Neural cell (in vitro differentiated cells): ENCODE results near the gene CEP128. TPM values are rescaled to one million over a fixed set of nuclear protein-coding genes. Genes with fewer than 3 reads are reported as not detected.
"Not testable (repeated sequence)": the region's sequence is repeated elsewhere in the genome, so short reads cannot be mapped to it uniquely, and the experiment has no call there.

Experiments
- H2AFZ ChIP-seq: fragments of 200-600, 300-800 bp; sonication (generic), shearing (Covaris generic); 2 replicates; pipeline ENCODE4 v1.6.0; 2014; ENCODE audit warnings: low read depth, mild to moderate bottlenecking, antibody characterized with exemption, low read length, moderate library complexity
- H3F3A ChIP-seq: fragments of 200-600 bp; shearing (Covaris generic); 2 replicates; pipeline ENCODE4 v1.6.1; 2016; ENCODE audit warnings: mild to moderate bottlenecking, moderate library complexity, mixed read lengths, antibody characterized with exemption, low read length; ENCODE audit not compliant: insufficient read depth, poor library complexity, severe bottlenecking
- H3K27ac ChIP-seq: fragments of 200-600, 300-800 bp; sonication (generic), shearing (Covaris generic); 2 replicates; pipeline ENCODE4 v1.5.1; 2014; ENCODE audit warnings: mild to moderate bottlenecking, low read length, moderate library complexity
- H3K27me3 ChIP-seq: fragments of 300-800, 200-600 bp; sonication (generic), shearing (Covaris generic); 2 replicates; pipeline ENCODE4 v1.6.0; 2014; ENCODE audit warnings: mild to moderate bottlenecking, low read depth, low read length, moderate library complexity; ENCODE audit not compliant: insufficient read depth
- H3K36me3 ChIP-seq: fragments of 300-800, 200-600 bp; sonication (generic), shearing (Covaris generic); 2 replicates; pipeline ENCODE4 v1.5.1; 2014; ENCODE audit warnings: mild to moderate bottlenecking, antibody characterized with exemption, low read length, moderate library complexity; ENCODE audit not compliant: insufficient read depth
- H3K4me2 ChIP-seq: fragments of 300-800, 200-600 bp; sonication (generic), shearing (Covaris generic); 2 replicates; pipeline ENCODE4 v1.6.0; 2014; ENCODE audit warnings: mild to moderate bottlenecking, low read length
- H3K4me3 ChIP-seq: fragments of 300-800, 200-600 bp; sonication (generic), shearing (Covaris generic); 2 replicates; pipeline ENCODE4 v1.5.1; 2014; ENCODE audit warnings: mild to moderate bottlenecking, low read length, moderate library complexity
- H3K79me2 ChIP-seq: fragments of 200-600 bp; shearing (Covaris generic); replicated peaks from 2 replicates; pipeline ENCODE4 v1.6.0; 2014; ENCODE audit warnings: mild to moderate bottlenecking, low read length, moderate library complexity; ENCODE audit not compliant: insufficient read depth
- H3K9ac ChIP-seq: fragments of 300-800, 200-600 bp; sonication (generic), shearing (Covaris generic); 2 replicates; pipeline ENCODE4 v1.6.1; 2016; ENCODE audit warnings: mild to moderate bottlenecking, low read length, mixed read lengths
- H3K9me2 ChIP-seq: fragments of 200-600 bp; shearing (Covaris generic); 2 replicates; pipeline ENCODE4 v1.6.1; 2016; ENCODE audit warnings: mild to moderate bottlenecking, low read length, mixed read lengths; ENCODE audit not compliant: insufficient read depth
- H3K9me3 ChIP-seq: fragments of 200-600, 300-800 bp; sonication (generic), shearing (Covaris generic); 2 replicates; pipeline ENCODE4 v1.6.1; 2016; ENCODE audit warnings: mild to moderate bottlenecking, mixed run types, low read length, moderate library complexity, mixed read lengths
- H4K20me1 ChIP-seq: fragments of 200-600 bp; shearing (Covaris generic); 2 replicates; pipeline ENCODE4 v1.6.1; 2016; ENCODE audit warnings: mild to moderate bottlenecking, mixed run types; ENCODE audit not compliant: insufficient read depth
- EP300 ChIP-seq: fragments of 450-650 bp; conservative IDR thresholded peaks from 2 replicates; pipeline ENCODE4 v1.6.1; 2014; ENCODE audit warnings: antibody characterized with exemption, mild to moderate bottlenecking, moderate library complexity; ENCODE audit not compliant: poor library complexity, severe bottlenecking
- EZH2 ChIP-seq: fragments of 200-600, 300-800 bp; shearing (Covaris generic), sonication (generic); IDR thresholded peaks from 2 replicates; pipeline ENCODE4 v1.6.1; 2014; ENCODE audit warnings: antibody characterized with exemption, low read length, borderline replicate concordance, mild to moderate bottlenecking; ENCODE audit not compliant: insufficient read depth, poor library complexity, severe bottlenecking
- MXI1 ChIP-seq: fragments of 450-650 bp; conservative IDR thresholded peaks from 2 replicates; pipeline ENCODE4 v1.6.1; 2014; ENCODE audit warnings: antibody characterized with exemption, mild to moderate bottlenecking; ENCODE audit not compliant: poor library complexity, severe bottlenecking
- POLR2AphosphoS5 ChIP-seq: IDR thresholded peaks from 2 replicates; pipeline ENCODE4 v1.6.1; 2012
- RAD21 ChIP-seq: fragments of 450-650 bp; conservative IDR thresholded peaks from 2 replicates; pipeline ENCODE4 v1.6.1; 2014; ENCODE audit warnings: antibody characterized with exemption, mild to moderate bottlenecking, moderate library complexity
- SMC3 ChIP-seq: fragments of 450-650 bp; conservative IDR thresholded peaks from 2 replicates; pipeline ENCODE4 v1.6.1; 2014; ENCODE audit warnings: antibody characterized with exemption, mild to moderate bottlenecking, moderate library complexity; ENCODE audit not compliant: poor library complexity
- TAF1 ChIP-seq: IDR thresholded peaks from 2 replicates; pipeline ENCODE4 v1.6.1; 2012; ENCODE audit warnings: low read depth
- polyA plus RNA-seq: library from polyadenylated mRNA; depleted of rRNA; stranded (reverse); fragments of >200 nt; gene quantifications from 2 replicates; pipeline ENCODE4 v1.2.3, GENCODE V29; 2014
- TF ChIP-seq, protein P1 (sequence below): IDR thresholded peaks from 2 replicates; pipeline ENCODE4 v1.6.1; 2012; ENCODE audit warnings: borderline replicate concordance
- TF ChIP-seq, protein P2 (sequence below): fragments of 450-650 bp; IDR thresholded peaks from 2 replicates; pipeline ENCODE4 v1.5.1; 2014; ENCODE audit warnings: antibody characterized with exemption, mild to moderate bottlenecking, moderate library complexity; ENCODE audit not compliant: poor library complexity, severe bottlenecking

CEP128 gene
- polyA plus RNA-seq, 1 donor from 2014 or later: 5.5 TPM

DNA sequence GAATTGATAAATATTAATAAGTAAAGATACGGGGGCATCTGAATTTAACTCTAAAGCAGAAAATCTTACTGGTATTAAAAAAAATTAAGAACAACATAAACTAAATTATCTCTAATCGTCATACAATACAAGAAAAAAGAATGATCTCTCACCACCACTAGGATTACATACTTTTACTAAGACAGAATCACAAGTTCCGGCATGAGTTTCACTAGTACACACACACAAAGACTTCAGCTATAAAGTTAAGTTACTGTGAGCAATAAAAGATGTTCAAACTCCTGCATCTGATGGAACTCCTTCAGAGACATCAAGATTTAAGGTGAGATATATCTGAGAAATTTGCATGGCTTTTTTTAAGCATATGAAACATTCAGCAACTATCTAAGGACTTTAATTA is 21.9 kb downstream of the CEP128 start:
- no peak overlapping the region for H3K9ac ChIP-seq
- H3K79me2 ChIP-seq: no peaks in the 10 kb centered on the region
- no peaks in the 10 kb centered on the region for H3F3A ChIP-seq
- H3K9me2 ChIP-seq: no peaks in the 10 kb centered on the region
- H3K27me3 ChIP-seq: no peaks in the 10 kb centered on the region
- no peaks in the 10 kb centered on the region for H3K9me3 ChIP-seq
- H3K36me3 ChIP-seq: no peaks in the 10 kb centered on the region
- H3K4me2 ChIP-seq: no peak overlapping the region
- H3K27ac ChIP-seq: no peak overlapping the region
- no peaks in the 10 kb centered on the region for H4K20me1 ChIP-seq
- TF ChIP-seq MXI1 (no peak), TAF1 (no peak), RAD21 (no peak), EZH2 (no peak), POLR2AphosphoS5 (no peak), EP300 (no peak), SMC3 (no peak)
- TF ChIP-seq, protein P1, sequence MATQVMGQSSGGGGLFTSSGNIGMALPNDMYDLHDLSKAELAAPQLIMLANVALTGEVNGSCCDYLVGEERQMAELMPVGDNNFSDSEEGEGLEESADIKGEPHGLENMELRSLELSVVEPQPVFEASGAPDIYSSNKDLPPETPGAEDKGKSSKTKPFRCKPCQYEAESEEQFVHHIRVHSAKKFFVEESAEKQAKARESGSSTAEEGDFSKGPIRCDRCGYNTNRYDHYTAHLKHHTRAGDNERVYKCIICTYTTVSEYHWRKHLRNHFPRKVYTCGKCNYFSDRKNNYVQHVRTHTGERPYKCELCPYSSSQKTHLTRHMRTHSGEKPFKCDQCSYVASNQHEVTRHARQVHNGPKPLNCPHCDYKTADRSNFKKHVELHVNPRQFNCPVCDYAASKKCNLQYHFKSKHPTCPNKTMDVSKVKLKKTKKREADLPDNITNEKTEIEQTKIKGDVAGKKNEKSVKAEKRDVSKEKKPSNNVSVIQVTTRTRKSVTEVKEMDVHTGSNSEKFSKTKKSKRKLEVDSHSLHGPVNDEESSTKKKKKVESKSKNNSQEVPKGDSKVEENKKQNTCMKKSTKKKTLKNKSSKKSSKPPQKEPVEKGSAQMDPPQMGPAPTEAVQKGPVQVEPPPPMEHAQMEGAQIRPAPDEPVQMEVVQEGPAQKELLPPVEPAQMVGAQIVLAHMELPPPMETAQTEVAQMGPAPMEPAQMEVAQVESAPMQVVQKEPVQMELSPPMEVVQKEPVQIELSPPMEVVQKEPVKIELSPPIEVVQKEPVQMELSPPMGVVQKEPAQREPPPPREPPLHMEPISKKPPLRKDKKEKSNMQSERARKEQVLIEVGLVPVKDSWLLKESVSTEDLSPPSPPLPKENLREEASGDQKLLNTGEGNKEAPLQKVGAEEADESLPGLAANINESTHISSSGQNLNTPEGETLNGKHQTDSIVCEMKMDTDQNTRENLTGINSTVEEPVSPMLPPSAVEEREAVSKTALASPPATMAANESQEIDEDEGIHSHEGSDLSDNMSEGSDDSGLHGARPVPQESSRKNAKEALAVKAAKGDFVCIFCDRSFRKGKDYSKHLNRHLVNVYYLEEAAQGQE: no peak
- TF ChIP-seq, protein P2, sequence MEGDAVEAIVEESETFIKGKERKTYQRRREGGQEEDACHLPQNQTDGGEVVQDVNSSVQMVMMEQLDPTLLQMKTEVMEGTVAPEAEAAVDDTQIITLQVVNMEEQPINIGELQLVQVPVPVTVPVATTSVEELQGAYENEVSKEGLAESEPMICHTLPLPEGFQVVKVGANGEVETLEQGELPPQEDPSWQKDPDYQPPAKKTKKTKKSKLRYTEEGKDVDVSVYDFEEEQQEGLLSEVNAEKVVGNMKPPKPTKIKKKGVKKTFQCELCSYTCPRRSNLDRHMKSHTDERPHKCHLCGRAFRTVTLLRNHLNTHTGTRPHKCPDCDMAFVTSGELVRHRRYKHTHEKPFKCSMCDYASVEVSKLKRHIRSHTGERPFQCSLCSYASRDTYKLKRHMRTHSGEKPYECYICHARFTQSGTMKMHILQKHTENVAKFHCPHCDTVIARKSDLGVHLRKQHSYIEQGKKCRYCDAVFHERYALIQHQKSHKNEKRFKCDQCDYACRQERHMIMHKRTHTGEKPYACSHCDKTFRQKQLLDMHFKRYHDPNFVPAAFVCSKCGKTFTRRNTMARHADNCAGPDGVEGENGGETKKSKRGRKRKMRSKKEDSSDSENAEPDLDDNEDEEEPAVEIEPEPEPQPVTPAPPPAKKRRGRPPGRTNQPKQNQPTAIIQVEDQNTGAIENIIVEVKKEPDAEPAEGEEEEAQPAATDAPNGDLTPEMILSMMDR: no peak
- H3K4me3 ChIP-seq: no peak overlapping the region
- no peak overlapping the region for H2AFZ ChIP-seq

DNA sequence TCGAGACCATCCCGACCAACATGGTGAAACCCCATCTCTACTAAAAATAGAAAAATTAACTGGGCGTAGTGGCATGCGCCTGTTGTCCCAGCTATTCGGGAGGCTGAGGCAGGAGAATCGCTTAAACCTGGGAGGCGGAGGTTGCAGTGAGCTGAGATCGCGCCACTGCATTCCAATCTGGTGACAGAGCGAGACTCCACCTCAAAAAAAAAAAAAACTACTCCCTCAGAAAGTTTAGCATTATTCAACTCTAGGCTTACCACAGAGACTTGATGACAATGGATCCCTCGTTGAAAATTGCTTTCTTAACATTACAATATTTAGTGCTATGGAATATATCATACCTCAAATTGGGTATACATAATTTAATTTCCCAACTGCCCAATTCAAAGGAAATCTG is 29.5 kb downstream of the CEP128 start:
- not testable (repeated sequence) for H3K9me2 ChIP-seq, H2AFZ ChIP-seq, H3K4me3 ChIP-seq, H3K27me3 ChIP-seq, H3K27ac ChIP-seq, H4K20me1 ChIP-seq, H3F3A ChIP-seq, H3K9ac ChIP-seq, H3K9me3 ChIP-seq, H3K36me3 ChIP-seq, H3K4me2 ChIP-seq, H3K79me2 ChIP-seq

DNA sequence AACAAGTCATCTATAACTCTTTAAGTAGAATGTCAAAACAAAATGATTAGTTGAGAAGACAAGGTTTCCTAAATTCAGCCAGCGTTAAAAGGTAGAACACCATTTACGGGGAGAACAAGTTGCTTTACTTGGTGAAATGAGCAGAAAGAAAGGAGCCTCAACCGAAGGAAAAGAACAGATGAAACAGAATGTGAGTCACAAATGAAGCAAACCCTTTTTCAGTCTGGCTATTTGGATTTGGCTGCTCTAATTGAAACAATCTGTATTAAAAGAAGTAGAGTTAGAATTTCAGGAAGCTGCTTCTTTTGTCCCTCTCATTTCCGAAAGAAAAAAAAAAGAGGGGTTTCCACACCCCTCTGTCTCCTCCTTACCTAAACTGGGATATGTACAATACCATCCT is 34.6 kb downstream of the CEP128 start:
- Histone ChIP-seq H3K9me3 (no peaks in the 10 kb centered on the region), H3K4me3 (no peak overlapping the region), H3K27ac (no peak overlapping the region), H3K9me2 (no peaks in the 10 kb centered on the region), H3K9ac (no peak overlapping the region), H3K36me3 (no peaks in the 10 kb centered on the region), H3F3A (no peaks in the 10 kb centered on the region), H4K20me1 (no peaks in the 10 kb centered on the region), H3K79me2 (no peaks in the 10 kb centered on the region), H3K4me2 (no peak overlapping the region), H3K27me3 (no peaks in the 10 kb centered on the region), H2AFZ (no peak overlapping the region)
- TF ChIP-seq TAF1 (no peak), POLR2AphosphoS5 (no peak), EZH2 (no peak)
- TF ChIP-seq, protein P1: no peak
